Measurements from ENCODE around the gene EIF4B.
A peak's percentile ranks its signal among the peaks of the same experiment; 100 is the strongest.

EIF4B gene

DNA sequence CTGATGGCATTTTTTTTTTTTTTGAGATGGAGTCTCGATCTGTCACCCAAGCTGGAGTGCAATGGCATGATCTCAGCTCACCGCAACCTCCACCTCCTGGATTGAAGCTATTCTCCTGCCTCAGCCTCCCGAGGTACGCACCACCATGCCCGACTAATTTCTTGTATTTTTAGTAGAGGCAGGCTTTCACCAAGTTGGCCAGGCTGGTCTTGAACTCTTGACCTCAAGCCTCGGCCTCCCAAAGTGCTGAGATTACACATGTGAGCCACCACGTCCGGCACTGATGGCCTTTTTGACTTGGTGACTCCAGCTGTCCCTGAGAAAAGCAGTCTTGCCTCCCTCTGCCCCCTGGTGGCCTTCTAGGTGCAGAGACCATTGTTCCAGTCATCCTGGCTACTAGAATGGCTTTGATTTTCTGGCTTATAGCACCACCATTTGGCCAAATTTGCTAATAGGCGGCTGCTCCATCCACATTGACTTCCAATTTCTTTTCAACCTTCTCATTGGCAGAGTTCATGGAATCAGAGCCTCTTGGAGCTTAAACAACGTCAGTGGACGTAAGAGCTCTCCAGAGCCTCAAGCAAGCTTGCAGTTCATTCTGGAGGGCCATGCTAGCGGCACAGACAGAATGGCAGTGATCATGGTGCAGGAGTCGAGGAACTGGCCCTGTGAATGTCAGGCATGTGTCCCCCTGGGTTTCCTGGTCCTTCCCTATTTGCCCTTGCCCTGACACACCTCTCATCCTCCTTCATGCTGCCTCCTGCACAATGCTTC, 25.4 kb upstream of the EIF4B start:
- Histone ChIP-seq H3K27me3 (ENCODE audit: insufficient read depth, low read length) (no peaks in the 10 kb centered on the region), H3K27ac (ENCODE audit: low read depth, low read length) (no peak overlapping the region), H3K9ac (ENCODE audit: low read length) (no peak overlapping the region), H4K91ac (ENCODE audit: low read depth, low read length) (peak overlapping the region; percentile 77), H2AK5ac (ENCODE audit: low read length) (no peak overlapping the region), H2BK12ac (ENCODE audit: low read length) (peak overlapping the region; percentile 47), H2AFZ (ENCODE audit: insufficient read depth, low read length, poor library complexity) (no peak overlapping the region), H3K36me3 (ENCODE audit: control insufficient read depth in 1 of 2, insufficient read depth in 2 of 2, low read length in 2 of 2) (no peaks in the 10 kb centered on the region), H3K4me1 (ENCODE audit: control insufficient read depth in 1 of 2, insufficient read depth in 2 of 2, low read length in 2 of 2) (peaks cover 12 to 20% of the 10 kb centered on the region in 2 experiments), H3K79me1 (ENCODE audit: low read length) (peaks cover 32% of the 10 kb centered on the region), H2BK5ac (ENCODE audit: low read depth, low read length, poor library complexity) (peak overlapping the region; percentile 44), H4K8ac (ENCODE audit: low read depth, low read length) (no peak overlapping the region), H3K18ac (ENCODE audit: low read length) (no peak overlapping the region), H3K23ac (ENCODE audit: low read length) (no peak overlapping the region), H4K12ac (ENCODE audit: low read depth, low read length) (no peak overlapping the region), H3K4me2 (ENCODE audit: low read length) (no peak overlapping the region), H3K4ac (ENCODE audit: low read depth, low read length) (no peak overlapping the region), H3K9me3 (ENCODE audit: insufficient read depth, low read depth, low read length) (no peaks in the 10 kb centered on the region), H3K4me3 (ENCODE audit: low read depth, low read length) (no peak overlapping the region), H3K79me2 (ENCODE audit: control insufficient read depth, insufficient read depth, low read length, poor library complexity) (peaks cover 8% of the 10 kb centered on the region), H2BK120ac (ENCODE audit: insufficient read depth, low read length, poor library complexity) (no peak overlapping the region), H3K14ac (ENCODE audit: low read length) (no peak overlapping the region)
- WGBS (ENCODE audit: extremely low coverage, insufficient coverage, insufficient read length), result no CpG with 5 or more reads among the region's 13 CpGs
- DNase-seq, result peak; percentile 94 to 99

- no peak for DNase-seq
These were observed 22.1 kb upstream of the EIF4B start for GRCh38 chr12:52984136-52984535.

GRCh38 chr12:52988898-52989297, 17.4 kb upstream of the EIF4B start:
- Histone ChIP-seq H3K79me1 (ENCODE audit: low read length) (peaks cover 5% of the 10 kb centered on the region), H3K4me3 (ENCODE audit: low read depth, low read length) (no peak overlapping the region), H4K8ac (ENCODE audit: low read depth, low read length) (no peak overlapping the region), H3K27me3 (ENCODE audit: insufficient read depth, low read length) (no peaks in the 10 kb centered on the region), H2BK12ac (ENCODE audit: low read length) (no peak overlapping the region), H2BK5ac (ENCODE audit: low read depth, low read length, poor library complexity) (no peak overlapping the region), H2AFZ (ENCODE audit: insufficient read depth, low read length, poor library complexity) (no peak overlapping the region), H3K36me3 (ENCODE audit: control insufficient read depth in 1 of 2, insufficient read depth in 2 of 2, low read length in 2 of 2) (no peaks in the 10 kb centered on the region), H3K9ac (ENCODE audit: low read length) (no peak overlapping the region), H3K4me1 (ENCODE audit: control insufficient read depth in 1 of 2, insufficient read depth in 2 of 2, low read length in 2 of 2) (peaks cover 7 to 13% of the 10 kb centered on the region in 2 experiments), H3K4ac (ENCODE audit: low read depth, low read length) (no peak overlapping the region), H2AK5ac (ENCODE audit: low read length) (no peak overlapping the region), H3K9me3 (ENCODE audit: insufficient read depth, low read depth, low read length) (no peaks in the 10 kb centered on the region), H3K4me2 (ENCODE audit: low read length) (no peak overlapping the region), H3K14ac (ENCODE audit: low read length) (no peak overlapping the region), H3K23ac (ENCODE audit: low read length) (no peak overlapping the region), H4K91ac (ENCODE audit: low read depth, low read length) (no peak overlapping the region), H2BK120ac (ENCODE audit: insufficient read depth, low read length, poor library complexity) (no peak overlapping the region), H4K12ac (ENCODE audit: low read depth, low read length) (no peak overlapping the region), H3K27ac (ENCODE audit: low read depth, low read length) (no peak overlapping the region), H3K79me2 (ENCODE audit: control insufficient read depth, insufficient read depth, low read length, poor library complexity) (peaks cover 2% of the 10 kb centered on the region), H3K18ac (ENCODE audit: low read length) (no peak overlapping the region)
- WGBS (ENCODE audit: extremely low coverage, insufficient coverage, insufficient read length), result no CpG with 5 or more reads among the region's 6 CpGs
- DNase-seq, result no peak

More at GRCh38 chr12:52984136-52984535, 22.1 kb upstream of the EIF4B start:
- no peak overlapping the region for H3K23ac ChIP-seq (ENCODE audit: low read length)
- peaks cover 0 to 4% of the 10 kb centered on the region in 2 experiments for H3K4me1 ChIP-seq (ENCODE audit: control insufficient read depth in 1 of 2, insufficient read depth in 2 of 2, low read length in 2 of 2)
- peaks cover 6% of the 10 kb centered on the region for H3K79me1 ChIP-seq (ENCODE audit: low read length)
- H3K27ac ChIP-seq (ENCODE audit: low read depth, low read length), result no peak overlapping the region
- H2BK12ac ChIP-seq (ENCODE audit: low read length), result no peak overlapping the region
- H2AFZ ChIP-seq (ENCODE audit: insufficient read depth, low read length, poor library complexity), result no peak overlapping the region
- H3K36me3 ChIP-seq (ENCODE audit: control insufficient read depth in 1 of 2, insufficient read depth in 2 of 2, low read length in 2 of 2), result no peaks in the 10 kb centered on the region
- no CpG with 5 or more reads among the region's 1 CpG for WGBS (ENCODE audit: extremely low coverage, insufficient coverage, insufficient read length)
- no peak overlapping the region for H3K18ac ChIP-seq (ENCODE audit: low read length)
- no peak overlapping the region for H4K8ac ChIP-seq (ENCODE audit: low read depth, low read length)
- no peak overlapping the region for H2BK5ac ChIP-seq (ENCODE audit: low read depth, low read length, poor library complexity)
- H3K4me2 ChIP-seq (ENCODE audit: low read length), result no peak overlapping the region
- H3K9me3 ChIP-seq (ENCODE audit: insufficient read depth, low read depth, low read length), result no peaks in the 10 kb centered on the region
- H2AK5ac ChIP-seq (ENCODE audit: low read length), result peak overlapping the region; percentile 21
- H3K4ac ChIP-seq (ENCODE audit: low read depth, low read length), result no peak overlapping the region
- H3K9ac ChIP-seq (ENCODE audit: low read length), result no peak overlapping the region
- no peaks in the 10 kb centered on the region for H3K79me2 ChIP-seq (ENCODE audit: control insufficient read depth, insufficient read depth, low read length, poor library complexity)
- H3K4me3 ChIP-seq (ENCODE audit: low read depth, low read length), result no peak overlapping the region
- H2BK120ac ChIP-seq (ENCODE audit: insufficient read depth, low read length, poor library complexity), result no peak overlapping the region
- H4K91ac ChIP-seq (ENCODE audit: low read depth, low read length), result no peak overlapping the region
- no peaks in the 10 kb centered on the region for H3K27me3 ChIP-seq (ENCODE audit: insufficient read depth, low read length)
- no peak overlapping the region for H4K12ac ChIP-seq (ENCODE audit: low read depth, low read length)
- H3K14ac ChIP-seq (ENCODE audit: low read length), result no peak overlapping the region

- no peak overlapping the region for H3K9ac ChIP-seq (ENCODE audit: low read length)
- H2BK120ac ChIP-seq (ENCODE audit: insufficient read depth, low read length, poor library complexity), result no peak overlapping the region
- no peak overlapping the region for H2AFZ ChIP-seq (ENCODE audit: insufficient read depth, low read length, poor library complexity)
- H4K8ac ChIP-seq (ENCODE audit: low read depth, low read length), result no peak overlapping the region
- no peak overlapping the region for H4K91ac ChIP-seq (ENCODE audit: low read depth, low read length)
- no peak overlapping the region for H3K27ac ChIP-seq (ENCODE audit: low read depth, low read length)
- DNase-seq, result no peak
- no peak overlapping the region for H3K14ac ChIP-seq (ENCODE audit: low read length)
- no peak overlapping the region for H3K18ac ChIP-seq (ENCODE audit: low read length)
- H2BK5ac ChIP-seq (ENCODE audit: low read depth, low read length, poor library complexity), result no peak overlapping the region
- no CpG with 5 or more reads among the region's 4 CpGs for WGBS (ENCODE audit: extremely low coverage, insufficient coverage, insufficient read length)
- H3K36me3 ChIP-seq (ENCODE audit: control insufficient read depth in 1 of 2, insufficient read depth in 2 of 2, low read length in 2 of 2), result no peaks in the 10 kb centered on the region
- H3K9me3 ChIP-seq (ENCODE audit: insufficient read depth, low read depth, low read length), result no peaks in the 10 kb centered on the region
- no peak overlapping the region for H3K4me3 ChIP-seq (ENCODE audit: low read depth, low read length)
- peaks cover 7 to 13% of the 10 kb centered on the region in 2 experiments for H3K4me1 ChIP-seq (ENCODE audit: control insufficient read depth in 1 of 2, insufficient read depth in 2 of 2, low read length in 2 of 2)
- no peak overlapping the region for H4K12ac ChIP-seq (ENCODE audit: low read depth, low read length)
- no peaks in the 10 kb centered on the region for H3K27me3 ChIP-seq (ENCODE audit: insufficient read depth, low read length)
- no peak overlapping the region for H3K4me2 ChIP-seq (ENCODE audit: low read length)
- H3K23ac ChIP-seq (ENCODE audit: low read length), result no peak overlapping the region
- no peak overlapping the region for H2AK5ac ChIP-seq (ENCODE audit: low read length)
- peaks cover 5% of the 10 kb centered on the region for H3K79me1 ChIP-seq (ENCODE audit: low read length)
- peaks cover 2% of the 10 kb centered on the region for H3K79me2 ChIP-seq (ENCODE audit: control insufficient read depth, insufficient read depth, low read length, poor library complexity)
- H2BK12ac ChIP-seq (ENCODE audit: low read length), result no peak overlapping the region
- H3K4ac ChIP-seq (ENCODE audit: low read depth, low read length), result no peak overlapping the region
These were observed 16.1 kb upstream of the EIF4B start for GRCh38 chr12:52990206-52990605.
